Measurements from ENCODE around the gene DLGAP4.
"Not testable (repeated sequence)": the region's sequence is repeated elsewhere in the genome, so short reads cannot be mapped to it uniquely, and the experiment has no call there.

DLGAP4 gene

GRCh38 chr20:36468149-36469000 is 162.2 kb downstream of the DLGAP4 start:
- DNase-seq (ENCODE audit: low read depth): no peak
- TF ChIP-seq CTCF (IDR thresholded peaks at IDR 0.05; ENCODE audit: insufficient read depth, low read depth, low read length, missing control alignments): no peak
- H3K4me3 ChIP-seq (ENCODE audit: low read depth, low read length): no peak overlapping the region

- no peak for TF ChIP-seq CTCF (IDR thresholded peaks at IDR 0.05; ENCODE audit: insufficient read depth, low read depth, low read length, missing control alignments)
- H3K4me3 ChIP-seq (ENCODE audit: low read depth, low read length): no peak overlapping the region
- DNase-seq (ENCODE audit: low read depth): no peak
Observed at GRCh38 chr20:36469973-36470372, 163.8 kb downstream of the DLGAP4 start.

GRCh38 chr20:36471885-36472636 is 165.9 kb downstream of the DLGAP4 start:
- TF ChIP-seq CTCF (IDR thresholded peaks at IDR 0.05; ENCODE audit: insufficient read depth, low read depth, low read length, missing control alignments): no peak

GRCh38 chr20:36472637-36473090 is 166.5 kb downstream of the DLGAP4 start:
- no peak overlapping the region for H3K4me3 ChIP-seq (ENCODE audit: low read depth, low read length)
- no peak for TF ChIP-seq CTCF (IDR thresholded peaks at IDR 0.05; ENCODE audit: insufficient read depth, low read depth, low read length, missing control alignments)
- DNase-seq (ENCODE audit: low read depth): no peak

More at GRCh38 chr20:36471885-36472636, 165.9 kb downstream of the DLGAP4 start:
- no peak for DNase-seq (ENCODE audit: low read depth)
- H3K4me3 ChIP-seq (ENCODE audit: low read depth, low read length): no peak overlapping the region

GRCh38 chr20:36473164-36473563 is 167.0 kb downstream of the DLGAP4 start:
- TF ChIP-seq CTCF (IDR thresholded peaks at IDR 0.05; ENCODE audit: insufficient read depth, low read depth, low read length, missing control alignments): no peak
- no peak for DNase-seq (ENCODE audit: low read depth)
- H3K4me3 ChIP-seq (ENCODE audit: low read depth, low read length): no peak overlapping the region

GRCh38 chr20:36474563-36474962 is 168.4 kb downstream of the DLGAP4 start:
- TF ChIP-seq CTCF (IDR thresholded peaks at IDR 0.05; ENCODE audit: insufficient read depth, low read depth, low read length, missing control alignments): no peak
- H3K4me3 ChIP-seq (ENCODE audit: low read depth, low read length): no peak overlapping the region
- DNase-seq (ENCODE audit: low read depth): no peak

GRCh38 chr20:36475054-36475453 is 168.9 kb downstream of the DLGAP4 start:
- DNase-seq (ENCODE audit: low read depth); H3K4me3 ChIP-seq (ENCODE audit: low read depth, low read length): not testable (repeated sequence)

Measured in GM12865 (cell line).